K562 (cell line): Measurements from ENCODE around the gene SPEG. TPM values are rescaled to one million over a fixed set of nuclear protein-coding genes. Genes with fewer than 3 reads are reported as not detected.

Experiments
- ATAC-seq: fragments of 200-7000 bp; cut with Tn5 transposase; 3 replicates; pipeline ENCODE4 v1.9.1; 2020; ENCODE audit warnings: moderate library complexity
- BruUV-seq: library from RNA; stranded (reverse); fragments of 400-500 nt; replicated peaks from 2 replicates; lab custom pipeline; 2021; lab: Mats Ljungman, UMichigan
- CTCF ChIA-PET: fragments of 300-600 bp; formaldehyde crosslinking; extraction: SDS; loops from one replicate; lab custom pipeline; 2021; ENCODE audit warnings: low intra/inter-chr PET ratio; lab: Yijun Ruan, JAX
- POLR2A ChIA-PET: fragments of 300-600, 350-650 bp; sonication (Branson Sonifier 250); formaldehyde crosslinking; extraction: SDS; loops from one replicate; lab custom pipeline; 2021; ENCODE audit warnings: antibody characterized with exemption, inconsistent platforms; lab: Yijun Ruan, JAX
- DNase-seq, 4 experiments: peaks; one replicate each; pipeline versions ENCODE4 v3.0.0 to v3.0.0-alpha.2; 2011 to 2018; ENCODE audit warnings: low spot score in 3 of 4, mixed read lengths in 3 of 4; ENCODE audit errors: extremely low read depth in 1 of 4
- FAIRE-seq: peaks from 2 replicates; lab custom pipeline; 2011; peaks lifted over from hg19 to GRCh38; lab: Jason Lieb, UNC
- H2AFZ ChIP-seq: 2 replicates; pipeline ENCODE4 v1.6.0; 2011; ENCODE audit warnings: low read depth, low read length, control low read depth, inconsistent platforms
- H3K27ac ChIP-seq: fragments of 200-600 bp; 3 replicates; pipeline ENCODE4 v1.8.0; 2011; ENCODE audit warnings: low read depth, mild to moderate bottlenecking, control low read depth, inconsistent platforms, low read length, moderate library complexity, mixed read lengths; ENCODE audit errors: extremely low read depth
- H3K27me3 ChIP-seq, 2 experiments: fragments of 300-600 bp in 1 of 2; 2 replicates in 1 of 2; 3 replicates in 1 of 2; pipeline versions ENCODE4 v1.6.0 to v1.8.0; 2011; ENCODE audit warnings: inconsistent platforms in 2 of 2, low read length in 2 of 2, mild to moderate bottlenecking in 1 of 2, mixed read lengths in 1 of 2, moderate library complexity in 1 of 2; ENCODE audit not compliant: control insufficient read depth in 2 of 2, insufficient read depth in 2 of 2
- H3K36me3 ChIP-seq: fragments of 300-600 bp; 3 replicates; pipeline ENCODE4 v1.8.0; 2011; ENCODE audit warnings: mild to moderate bottlenecking, low read length, inconsistent platforms; ENCODE audit not compliant: control insufficient read depth, insufficient read depth
- H3K4me1 ChIP-seq, 2 experiments: fragments of 200-600 bp in 1 of 2; replicated peaks in 1 of 2; 2 replicates in 1 of 2; 3 replicates in 1 of 2; pipeline versions ENCODE4 v1.5.1 to v1.8.0; 2011; ENCODE audit warnings: inconsistent platforms in 2 of 2, low read length in 2 of 2, mild to moderate bottlenecking in 1 of 2, mixed read lengths in 1 of 2, moderate library complexity in 1 of 2; ENCODE audit not compliant: control insufficient read depth in 2 of 2, insufficient read depth in 2 of 2
- H3K4me2 ChIP-seq: 2 replicates; pipeline ENCODE4 v1.6.1; 2011; ENCODE audit warnings: low read length, control low read depth, inconsistent platforms, mixed read lengths; ENCODE audit not compliant: insufficient read depth
- H3K4me3 ChIP-seq: fragments of 200-600 bp; sonication (generic), shearing (Covaris generic); 2 replicates; pipeline ENCODE4 v1.5.1; 2016; ENCODE audit warnings: control low read depth, inconsistent platforms
- H3K79me2 ChIP-seq: fragments of 200-600 bp; 3 replicates; pipeline ENCODE4 v1.8.0; 2011; ENCODE audit warnings: low read length, inconsistent platforms; ENCODE audit not compliant: control insufficient read depth, insufficient read depth
- H3K9ac ChIP-seq, 2 experiments: 2 replicates each; pipeline versions ENCODE4 v1.6.0 to v1.6.1; 2011; ENCODE audit warnings: low read depth in 2 of 2, low read length in 2 of 2, control low read depth in 1 of 2, inconsistent platforms in 1 of 2, mild to moderate bottlenecking in 1 of 2, mixed read lengths in 1 of 2; ENCODE audit not compliant: insufficient read depth in 1 of 2
- H3K9me1 ChIP-seq: one replicate; pipeline ENCODE4 v1.6.0; 2011; ENCODE audit warnings: inconsistent platforms, mild to moderate bottlenecking, low read length, moderate library complexity; ENCODE audit not compliant: control insufficient read depth, insufficient read depth
- H3K9me3 ChIP-seq: replicated peaks from 2 replicates; pipeline ENCODE4 v1.5.1; 2011; ENCODE audit warnings: low read depth, low read length, inconsistent platforms; ENCODE audit not compliant: control insufficient read depth, insufficient read depth
- H4K20me1 ChIP-seq: replicated peaks from 2 replicates; pipeline ENCODE4 v1.6.1; 2011; ENCODE audit warnings: low read length, inconsistent platforms, mixed read lengths; ENCODE audit not compliant: control insufficient read depth, insufficient read depth
- E4F1 ChIP-seq: fragments of 250-450 bp; sonication (Bioruptor Pico); IDR thresholded peaks from 2 replicates; pipeline ENCODE4 v1.5.0; 2021; ENCODE audit warnings: mild to moderate bottlenecking, borderline replicate concordance
- HINFP ChIP-seq: fragments of 450-650 bp; conservative IDR thresholded peaks from 2 replicates; pipeline ENCODE4 v1.6.1; 2016; ENCODE audit warnings: missing genetic modification characterization, low read depth, mild to moderate bottlenecking, control low read depth, missing compliant biosample characterization
- PYGO2 ChIP-seq: fragments of 450-650 bp; IDR thresholded peaks from 2 replicates; pipeline ENCODE4 v1.6.1; 2016; ENCODE audit warnings: mild to moderate bottlenecking, missing genetic modification characterization, moderate library complexity, missing compliant biosample characterization
- RNF219 ChIP-seq: fragments of 250-450 bp; sonication (Bioruptor Pico); IDR thresholded peaks from 2 replicates; pipeline ENCODE4 v1.5.0; 2022; ENCODE audit warnings: mild to moderate bottlenecking
- TBP ChIP-seq: optimal IDR thresholded peaks from 2 replicates; pipeline ENCODE3; 2011; ENCODE audit warnings: low read depth, low read length, improper control_type of control experiment
- TGIF2 ChIP-seq: sonication (generic); formaldehyde crosslinking; IDR thresholded peaks from 2 replicates; pipeline ENCODE4 v1.8.1; 2022; ENCODE audit warnings: mild to moderate bottlenecking, missing genetic modification reagents, moderate library complexity
- ZNF407 ChIP-seq: fragments of 450-650 bp; IDR thresholded peaks from 2 replicates; pipeline ENCODE4 v1.6.1; 2016; ENCODE audit warnings: low read depth
- WGBS: fragments of 100-300 bp; shearing (Covaris generic); methylation state at CpG from one replicate; pipeline ENCODE4 v1.1.6; 2016; ENCODE audit warnings: low coverage, mixed read lengths; ENCODE audit not compliant: insufficient coverage; ENCODE audit errors: missing lambda C conversion rate; 5-methylcytosine and 5-hydroxymethylcytosine counted together
- in situ Hi-C: fragments of 300-500 bp; cut with MboI; formaldehyde crosslinking; loops from 4 replicates; pipeline ENCODE4 v1.15.0; 2018; ENCODE audit warnings: inconsistent platforms, mixed read lengths
- intact Hi-C: fragments of 100-400 bp; cut with micrococcal nuclease; formaldehyde crosslinking; loops from 2 replicates; pipeline ENCODE4 v1.14.2; 2022
- polyA plus RNA-seq, 8 experiments: library from polyadenylated mRNA; depleted of rRNA in 4 of 8; stranded (reverse) in 5 of 8; unstranded in 3 of 8; fragments of >200 nt; fragmentation: Nextera tagmentation in 2 of 8; fragmentation: Illumina TruSeq in 1 of 8; extraction: Ambion mirVana in 2 of 8; extraction: Trizol in 1 of 8; gene quantifications; 2 replicates each; pipeline versions ENCODE4 v1.2.1 to v1.2.3, GENCODE V29; 2011 to 2014; ENCODE audit warnings: inconsistent platforms in 1 of 8, missing spikeins in 1 of 8
- total RNA-seq, 7 experiments: library from RNA; depleted of rRNA in 6 of 7; stranded (reverse); fragments of >200 nt in 6 of 7; fragmentation: Illumina TruSeq in 2 of 7; extraction: Trizol in 2 of 7; gene quantifications; 2 replicates each; pipeline versions ENCODE4 v1.2.1 to v1.2.3, GENCODE V29; 2011 to 2021; ENCODE audit warnings: low replicate concordance in 1 of 7

SPEG gene
- total and polyA plus RNA-seq, 9 of the 15 experiments (the other 6 are each of a cell fraction or from before 2014, with no cell fraction given): 0.49 to 8.7 (median 3.0) TPM

- ATAC-seq (no peak), FAIRE-seq (no peak), DNase-seq (no peak)
- no TSS peak for BruUV-seq
- H3K79me2 ChIP-seq: no peaks in the 10 kb centered on the region
- H3K9ac ChIP-seq: no peak overlapping the region; a peak in 1 of 4 replicates
- in situ Hi-C loops (loop anchor here (5.0 kb wide), 1 partner anchor 36 kb away; no protein-coding TSS in a partner anchor), intact Hi-C loops (loop anchor here (5.0 kb wide), 2 partner anchors 76 to 241 kb away; no protein-coding TSS in a partner anchor)
- H2AFZ ChIP-seq: no peak overlapping the region
- no peaks in the 10 kb centered on the region for H4K20me1 ChIP-seq
- ChIA-PET CTCF (interaction anchor here (1.8 to 2.6 kb wide), 2 partner anchors 108 to 129 kb away, joined by 8 to 25 read pairs; no protein-coding TSS in a partner anchor), POLR2A (no interaction called here)
- WGBS: 74% methylated on average over 5 of the region's 8 CpGs
- H3K27ac ChIP-seq: no peak overlapping the region
- no peaks in the 10 kb centered on the region for H3K27me3 ChIP-seq
- H3K4me3 ChIP-seq: no peak overlapping the region
- no peaks in the 10 kb centered on the region for H3K9me3 ChIP-seq
- H3K9me1 ChIP-seq: no peaks in the 10 kb centered on the region
- no peak overlapping the region for H3K4me2 ChIP-seq
- H3K36me3 ChIP-seq: no peaks in the 10 kb centered on the region
- H3K4me1 ChIP-seq: peaks cover 13 to 15% of the 10 kb centered on the region in 2 experiments
- TF ChIP-seq TBP: no peak
- TF ChIP-seq RNF219 (CRISPR knock-in tag): no peak
- TF ChIP-seq ZNF407: no peak
- no peak for TF ChIP-seq E4F1
- no peak for TF ChIP-seq PYGO2 (tag)
- TF ChIP-seq TGIF2 (CRISPR knock-in tag): no peak
- TF ChIP-seq HINFP (tag): no peak
Observed at GRCh38 chr2:219401606-219402005, 33.0 kb upstream of the SPEG start.
